ENCODE measurements around the gene VOPP1.

VOPP1 gene

DNA sequence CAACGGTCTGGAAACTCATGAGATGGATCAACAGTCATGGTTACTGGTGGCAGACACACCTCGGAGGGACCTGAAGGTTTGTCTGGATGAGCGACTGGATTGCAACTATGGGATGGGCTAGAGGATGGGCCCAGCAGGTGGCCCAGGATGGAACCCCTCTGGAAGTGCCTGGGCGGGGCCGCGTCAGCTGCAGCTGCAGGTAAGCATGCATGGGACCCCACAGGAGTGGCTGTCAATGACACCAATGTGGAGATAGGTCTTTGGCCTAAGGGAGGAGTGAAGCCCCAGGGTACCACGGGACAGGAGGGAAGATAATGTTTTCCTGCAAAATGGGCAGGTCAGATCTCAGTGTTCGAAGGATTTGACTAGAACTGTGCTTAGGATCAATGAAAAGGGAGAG is 103.8 kb downstream of the VOPP1 start:
- no peak for DNase-seq (ENCODE audit: low read depth)

DNA sequence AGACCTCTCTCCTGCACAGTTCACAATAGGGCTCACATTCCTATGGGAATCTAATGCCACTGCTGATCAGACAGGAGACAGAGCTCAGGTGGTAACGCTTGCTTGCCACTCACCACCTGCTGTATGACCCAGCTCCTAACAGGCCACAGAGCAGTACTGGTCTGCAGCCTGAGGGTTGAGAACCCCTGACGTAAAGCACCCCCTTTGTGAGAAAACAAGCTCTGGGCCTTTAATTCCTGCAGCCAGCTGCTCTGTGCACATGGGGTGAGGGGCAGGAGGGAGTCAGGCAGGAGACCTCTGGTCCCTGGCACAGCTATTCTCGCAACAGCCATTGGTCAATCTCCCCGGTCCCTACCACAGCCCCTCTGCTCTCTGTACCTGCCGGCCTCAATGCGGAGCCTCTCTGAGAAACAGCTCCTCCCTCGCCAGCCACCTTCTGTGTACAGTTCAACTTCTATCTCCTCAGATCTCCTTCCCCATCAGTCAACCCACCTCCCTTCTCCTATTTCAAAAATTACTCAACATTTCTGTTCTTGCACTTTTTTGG is 105.2 kb downstream of the VOPP1 start:
- DNase-seq (ENCODE audit: low read depth), result no peak

DNA sequence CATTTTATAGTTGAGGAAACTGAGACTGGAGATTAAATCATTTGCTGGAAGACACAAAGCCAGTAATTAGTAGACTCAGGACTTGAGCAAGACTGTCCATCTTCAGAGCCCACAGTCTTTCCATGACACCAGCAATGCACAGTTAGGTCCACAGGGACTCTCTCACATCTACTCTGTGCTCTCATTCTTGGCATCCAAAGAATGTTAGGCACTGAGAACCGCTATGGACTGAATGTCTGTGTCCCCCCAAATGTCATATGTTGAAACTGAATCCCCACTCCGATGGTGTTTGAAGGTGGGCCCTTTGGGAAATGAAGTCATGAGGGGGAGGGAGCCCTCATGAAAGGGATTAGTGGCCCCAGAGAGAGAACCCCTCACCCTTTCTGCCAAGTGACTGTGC is 106.6 kb downstream of the VOPP1 start:
- DNase-seq (ENCODE audit: low read depth), result no peak

- no peak for DNase-seq (ENCODE audit: low read depth)
These were observed 107.9 kb downstream of the VOPP1 start for GRCh38 chr7:55464422-55464821.

- no peak for DNase-seq (ENCODE audit: low read depth)
These were observed 108.5 kb downstream of the VOPP1 start for GRCh38 chr7:55463686-55464262.

GRCh38 chr7:55458351-55458750 is 114.0 kb downstream of the VOPP1 start:
- DNase-seq (ENCODE audit: low read depth), result no peak

DNA sequence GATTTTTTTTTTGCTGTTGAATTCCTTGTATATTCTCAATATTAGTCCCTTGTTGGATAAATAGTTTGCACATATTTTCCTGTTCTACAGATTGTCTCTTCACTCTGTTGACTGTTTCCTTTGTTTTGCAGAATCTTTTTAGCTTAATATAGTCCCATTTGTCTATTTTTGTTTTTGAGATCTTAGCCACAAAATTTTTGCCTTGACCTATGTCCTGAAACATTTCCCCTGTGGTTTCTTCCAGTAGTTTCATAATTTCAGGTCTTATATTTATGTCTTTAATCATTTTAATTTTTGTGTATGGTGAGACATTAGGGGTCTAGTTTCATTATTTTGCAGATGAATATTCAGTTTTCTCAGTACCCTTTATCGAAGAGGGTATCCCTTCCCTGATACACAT is 114.5 kb downstream of the VOPP1 start:
- DNase-seq (ENCODE audit: low read depth), result no peak

- DNase-seq (ENCODE audit: low read depth), result no peak
These were observed 119.3 kb downstream of the VOPP1 start for GRCh38 chr7:55452971-55453370.

DNA sequence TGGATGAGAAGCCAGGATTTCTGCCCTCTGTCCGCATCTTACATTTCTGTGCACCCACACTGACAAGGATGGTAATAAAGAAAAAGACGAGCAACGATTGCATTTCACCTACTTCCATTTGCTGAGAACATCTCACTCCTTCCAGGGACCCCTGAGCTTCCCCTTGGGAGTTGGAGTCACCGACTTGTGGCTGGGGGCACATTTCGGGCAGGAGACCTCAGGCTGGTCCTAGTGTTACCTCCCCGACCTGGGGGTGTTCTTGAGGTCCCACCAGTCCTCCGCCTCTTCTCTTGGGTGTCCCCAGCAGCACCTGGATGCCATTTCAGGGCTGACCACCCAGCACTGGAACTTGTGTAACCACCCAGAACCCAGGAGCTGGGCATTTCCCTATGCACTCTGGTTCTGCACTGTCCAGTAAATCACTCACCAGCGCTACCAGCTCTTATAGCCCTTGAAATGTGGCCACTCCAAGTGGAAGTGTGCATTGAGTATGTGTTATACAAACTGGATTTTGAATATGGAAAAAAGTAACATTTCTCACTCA is 122.2 kb downstream of the VOPP1 start:
- DNase-seq (ENCODE audit: low read depth), result no peak

DNA sequence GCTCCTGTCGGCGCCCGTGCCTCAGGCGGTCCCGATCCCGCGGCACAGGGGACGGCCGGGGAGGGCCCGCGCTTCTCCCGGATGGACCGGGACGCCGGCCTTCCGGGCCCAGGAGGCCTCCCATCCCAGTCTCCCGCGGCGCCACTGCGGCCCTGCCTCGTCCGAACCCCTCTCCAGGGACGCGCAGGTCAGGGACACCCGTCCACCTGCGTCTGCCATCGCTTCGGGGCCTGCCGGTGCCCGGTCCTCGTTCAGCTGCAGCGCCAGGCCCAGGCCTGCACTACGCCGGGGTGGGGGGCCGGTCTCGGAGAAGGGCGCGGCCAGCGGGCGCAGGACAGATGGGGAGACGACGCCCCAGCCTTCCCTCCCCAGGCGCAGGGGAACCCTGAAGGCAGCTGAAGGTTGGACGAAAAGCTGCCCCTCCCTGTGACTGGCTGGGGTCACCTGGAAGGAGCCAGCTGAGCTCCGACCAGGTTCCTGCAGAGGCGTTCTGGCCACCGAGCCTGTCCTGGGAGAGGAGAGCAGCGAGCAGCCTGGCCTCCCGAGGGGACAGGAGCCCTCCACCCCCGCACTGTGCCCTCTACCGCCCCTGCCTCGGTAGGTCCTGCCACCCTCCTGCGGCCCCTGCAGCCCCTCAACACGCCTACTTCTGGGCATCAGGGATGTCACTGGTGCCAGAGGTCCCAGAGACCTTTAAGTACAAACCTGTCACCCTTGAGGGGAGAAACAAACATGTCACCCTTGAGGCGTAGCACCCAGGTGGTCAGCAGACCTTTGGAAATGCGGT is 122.9 kb downstream of the VOPP1 start:
- DNase-seq (ENCODE audit: low read depth), result no peak

GRCh38 chr7:55448526-55448925 is 123.8 kb downstream of the VOPP1 start:
- DNase-seq (ENCODE audit: low read depth), result no peak

DNA sequence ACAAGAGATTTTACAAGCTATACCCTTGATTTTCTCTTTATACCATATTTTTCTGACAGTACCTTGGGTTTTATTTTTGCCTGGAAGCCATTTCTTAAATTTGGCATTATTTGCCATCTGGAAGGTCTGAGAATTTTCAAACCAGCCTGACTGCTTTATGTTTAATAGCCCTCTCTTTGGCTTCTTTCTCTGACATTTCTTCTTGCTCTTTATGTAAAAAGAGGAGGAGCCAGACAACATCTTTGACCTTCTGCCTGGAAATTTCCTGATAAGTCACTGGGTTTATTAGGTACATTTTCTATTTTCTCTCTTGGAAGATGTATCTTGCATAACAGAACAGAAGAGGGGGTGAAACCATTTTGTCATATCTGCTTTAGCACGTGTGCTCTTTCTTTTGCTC is 127.5 kb downstream of the VOPP1 start:
- DNase-seq (ENCODE audit: low read depth), result no peak

GRCh38 chr7:55441774-55442522 is 130.4 kb downstream of the VOPP1 start:
- peak; percentile 10 for DNase-seq (ENCODE audit: low read depth)

DNA sequence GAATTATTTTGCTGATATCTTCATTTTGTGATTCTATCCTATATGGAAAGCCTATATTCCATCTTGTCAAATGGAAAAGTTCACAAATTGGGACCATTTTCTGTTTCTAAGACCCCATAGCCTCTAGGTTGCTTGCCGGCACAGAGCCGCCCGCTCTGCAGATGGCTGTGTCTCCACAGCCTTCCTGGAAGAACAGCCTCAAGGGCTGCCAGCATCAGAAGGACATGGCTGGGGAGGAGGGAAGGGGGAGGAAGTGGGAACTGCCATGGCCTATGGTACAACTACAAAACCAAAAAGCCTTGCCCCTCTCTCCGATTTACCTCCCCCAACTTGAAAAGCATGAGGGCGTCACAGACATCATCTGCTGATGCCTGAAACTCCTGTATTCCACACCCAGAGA is 131.3 kb downstream of the VOPP1 start:
- no peak for DNase-seq (ENCODE audit: low read depth)

GRCh38 chr7:55440040-55440690 is 132.1 kb downstream of the VOPP1 start:
- DNase-seq (ENCODE audit: low read depth), result no peak

GRCh38 chr7:55439627-55440026 is 132.7 kb downstream of the VOPP1 start:
- no peak for DNase-seq (ENCODE audit: low read depth)

GRCh38 chr7:55438757-55439525 is 133.4 kb downstream of the VOPP1 start:
- DNase-seq (ENCODE audit: low read depth), result no peak

GRCh38 chr7:55438085-55438756 is 134.1 kb downstream of the VOPP1 start:
- no peak for DNase-seq (ENCODE audit: low read depth)

GRCh38 chr7:55437375-55437774 is 134.9 kb downstream of the VOPP1 start:
- DNase-seq (ENCODE audit: low read depth), result no peak

DNA sequence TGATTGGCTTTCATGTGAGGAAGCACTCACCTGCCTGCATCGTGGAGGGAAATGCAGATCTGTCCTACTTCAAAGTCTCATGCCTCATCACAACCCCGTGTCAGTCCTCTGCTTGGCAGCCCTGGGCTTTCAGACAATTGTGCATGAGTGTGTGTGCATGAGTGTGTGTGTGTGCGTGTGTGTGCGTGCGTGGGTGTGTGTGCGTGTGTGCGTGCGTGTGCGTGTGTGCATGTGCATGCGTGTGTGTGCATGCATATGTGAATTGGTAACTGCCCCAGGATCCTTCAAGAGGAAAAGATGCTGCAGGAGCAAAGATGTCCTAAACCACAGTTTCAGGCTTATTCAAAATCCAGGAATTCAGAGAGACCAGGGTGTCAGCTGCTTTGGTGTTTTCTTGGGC is 135.8 kb downstream of the VOPP1 start:
- no peak for DNase-seq (ENCODE audit: low read depth)

GRCh38 chr7:55435466-55435865 is 136.8 kb downstream of the VOPP1 start:
- DNase-seq (ENCODE audit: low read depth), result no peak
